Endothelial cell of umbilical vein (primary cell): ENCODE results near the gene CCT3. TPM values are rescaled to one million over a fixed set of nuclear protein-coding genes. Genes with fewer than 3 reads are reported as not detected.

Experiments
- BruUV-seq: library from RNA; stranded (reverse); fragments of 400-500 nt; replicated peaks from 2 replicates; lab custom pipeline; 2021; lab: Mats Ljungman, UMichigan
- CTCF ChIA-PET: fragments of 300-600, 350-600 bp; sonication (Branson Sonifier 250); formaldehyde crosslinking; loops from one replicate; lab custom pipeline; 2021; ENCODE audit warnings: antibody characterized with exemption, inconsistent platforms; lab: Charles Lee
- POLR2A ChIA-PET: fragments of 300-600, 350-600 bp; sonication (Branson Sonifier 250); formaldehyde crosslinking; loops from one replicate; lab custom pipeline; 2021; ENCODE audit warnings: antibody characterized with exemption, inconsistent platforms; lab: Charles Lee
- DNase-seq: peaks from one replicate; pipeline ENCODE4 v3.0.0-alpha.2; 2011; ENCODE audit warnings: low read depth, low spot score
- FAIRE-seq: peaks from 2 replicates; lab custom pipeline; 2011; peaks lifted over from hg19 to GRCh38; lab: Jason Lieb, UNC
- H2AFZ ChIP-seq: 2 replicates; pipeline ENCODE4 v1.6.0; 2012; ENCODE audit warnings: low read depth, low read length, control low read depth, inconsistent platforms
- H3K27ac ChIP-seq: 2 replicates; pipeline ENCODE4 v1.5.1; 2011; ENCODE audit warnings: low read depth, mild to moderate bottlenecking, control low read depth, low read length, moderate library complexity; ENCODE audit not compliant: insufficient read depth
- H3K27me3 ChIP-seq, 2 experiments: 2 replicates each; pipeline versions ENCODE4 v1.6.0 to v1.6.1; 2011; ENCODE audit warnings: low read length in 2 of 2, mixed read lengths in 1 of 2; ENCODE audit not compliant: control insufficient read depth in 2 of 2, insufficient read depth in 2 of 2
- H3K36me3 ChIP-seq, 2 experiments: 2 replicates in 1 of 2; 3 replicates in 1 of 2; pipeline ENCODE4 v1.5.1; 2011; ENCODE audit warnings: low read length in 2 of 2, mild to moderate bottlenecking in 1 of 2, moderate library complexity in 1 of 2; ENCODE audit not compliant: control insufficient read depth in 2 of 2, insufficient read depth in 2 of 2; ENCODE audit errors: extremely low read depth in 1 of 2
- H3K4me1 ChIP-seq: 3 replicates; pipeline ENCODE4 v1.5.1; 2011; ENCODE audit warnings: mild to moderate bottlenecking, low read length; ENCODE audit not compliant: control insufficient read depth, insufficient read depth; ENCODE audit errors: extremely low read depth
- H3K4me2 ChIP-seq: 2 replicates; pipeline ENCODE4 v1.6.1; 2011; ENCODE audit warnings: low read length, control low read depth, mixed read lengths; ENCODE audit not compliant: insufficient read depth
- H3K4me3 ChIP-seq, 3 experiments: fragments of 200-600 bp in 1 of 3; sonication (generic), shearing (Covaris generic) in 1 of 3; replicated peaks in 1 of 3; 2 replicates each; pipeline ENCODE4 v1.5.1; 2011 to 2016; ENCODE audit warnings: control low read depth in 3 of 3, low read length in 3 of 3, mild to moderate bottlenecking in 2 of 3, inconsistent platforms in 1 of 3, low read depth in 1 of 3, moderate library complexity in 1 of 3; ENCODE audit not compliant: insufficient read depth in 1 of 3
- H3K79me2 ChIP-seq: 2 replicates; pipeline ENCODE4 v1.6.0; 2012; ENCODE audit warnings: low read length, inconsistent platforms; ENCODE audit not compliant: control insufficient read depth, insufficient read depth
- H3K9ac ChIP-seq: replicated peaks from 2 replicates; pipeline ENCODE3; 2011; ENCODE audit warnings: low read length, control low read depth; ENCODE audit not compliant: insufficient read depth; ENCODE audit errors: extremely low read depth
- H3K9me1 ChIP-seq: replicated peaks from 3 replicates; pipeline ENCODE4 v1.6.0; 2011; ENCODE audit warnings: mild to moderate bottlenecking, low read length; ENCODE audit not compliant: control insufficient read depth, insufficient read depth; ENCODE audit errors: extremely low read depth
- H3K9me3 ChIP-seq: replicated peaks from 2 replicates; pipeline ENCODE4 v1.5.1; 2012; ENCODE audit warnings: low read length, inconsistent platforms; ENCODE audit not compliant: control insufficient read depth, insufficient read depth
- H4K20me1 ChIP-seq: replicated peaks from 2 replicates; pipeline ENCODE3; 2011; ENCODE audit warnings: mild to moderate bottlenecking, low read length; ENCODE audit not compliant: control insufficient read depth, insufficient read depth; ENCODE audit errors: extremely low read depth
- CTCF ChIP-seq, 2 donors: IDR thresholded peaks; 1 replicate in 1 of 2; 2 replicates in 1 of 2; pipeline ENCODE4 v1.5.1; 2011; ENCODE audit warnings: low read length in 2 of 2, mild to moderate bottlenecking in 2 of 2, moderate library complexity in 2 of 2, control low read depth in 1 of 2, inconsistent platforms in 1 of 2, low read depth in 1 of 2; ENCODE audit not compliant: insufficient read depth in 1 of 2; ENCODE audit errors: extremely low read depth in 1 of 2
- EZH2 ChIP-seq: IDR thresholded peaks from 2 replicates; pipeline ENCODE4 v1.6.1; 2012; ENCODE audit warnings: borderline replicate concordance, low read depth, mild to moderate bottlenecking, moderate library complexity, low read length, inconsistent platforms; ENCODE audit not compliant: severe bottlenecking
- FOS ChIP-seq: IDR thresholded peaks from 2 replicates; pipeline ENCODE4 v1.6.1; 2011; ENCODE audit warnings: mild to moderate bottlenecking, low read length, moderate library complexity, borderline replicate concordance; ENCODE audit not compliant: insufficient read depth
- GATA2 ChIP-seq: IDR thresholded peaks from 2 replicates; pipeline ENCODE4 v1.7.0; 2011; ENCODE audit warnings: low read depth, mild to moderate bottlenecking, moderate library complexity, mixed read lengths, low read length; ENCODE audit not compliant: insufficient read length, insufficient read depth
- JUN ChIP-seq: IDR thresholded peaks from 2 replicates; pipeline ENCODE4 v1.6.1; 2011; ENCODE audit warnings: borderline replicate concordance, low read depth; ENCODE audit not compliant: insufficient read length, insufficient read depth
- MYC ChIP-seq: IDR thresholded peaks from one replicate; pipeline ENCODE4 v1.6.1; 2011; ENCODE audit warnings: mild to moderate bottlenecking, low read depth, low read length
- POLR2A ChIP-seq: IDR thresholded peaks from 2 replicates; pipeline ENCODE4 v1.6.1; 2012; ENCODE audit warnings: low read depth, mild to moderate bottlenecking, control low read depth, low read length
- POLR2AphosphoS5 ChIP-seq: IDR thresholded peaks from 2 replicates; pipeline ENCODE4 v1.6.1; 2012; ENCODE audit warnings: low read depth, mild to moderate bottlenecking, control low read depth, low read length, moderate library complexity; ENCODE audit not compliant: insufficient read depth
- dilution Hi-C: fragments of 300-500 bp; cut with MboI; formaldehyde crosslinking; loops from one replicate; pipeline ENCODE4 v1.15.0; 2019; ENCODE audit warnings: low sequenced_read_pairs; ENCODE audit not compliant: extremely low pct_ligation_motif_present
- intact Hi-C: fragments of 100-400 bp; cut with micrococcal nuclease; formaldehyde crosslinking; loops from one replicate; pipeline ENCODE4 v1.10.0; 2022
- polyA plus RNA-seq, 4 experiments: library from polyadenylated mRNA; depleted of rRNA in 3 of 4; stranded (reverse) in 3 of 4; unstranded in 1 of 4; fragments of >200 nt; gene quantifications; 2 replicates each; pipeline versions ENCODE4 v1.2.1 to v1.2.3, GENCODE V29; 2011 to 2012; ENCODE audit warnings: missing spikeins in 1 of 4
- total RNA-seq: library from RNA; stranded (reverse); gene quantifications from 2 replicates; pipeline ENCODE4 v1.2.3, GENCODE V29; 2021
- TF ChIP-seq, protein P1 (sequence below): IDR thresholded peaks from 2 replicates; pipeline ENCODE4 v1.6.1; 2011; ENCODE audit not compliant: insufficient read depth, insufficient read length

Gene CCT3
- total and polyA plus RNA-seq, 2 donors (not counting 3 experiments of a cell fraction or from before 2014, with no cell fraction given): 276 to 367 TPM

DNA sequence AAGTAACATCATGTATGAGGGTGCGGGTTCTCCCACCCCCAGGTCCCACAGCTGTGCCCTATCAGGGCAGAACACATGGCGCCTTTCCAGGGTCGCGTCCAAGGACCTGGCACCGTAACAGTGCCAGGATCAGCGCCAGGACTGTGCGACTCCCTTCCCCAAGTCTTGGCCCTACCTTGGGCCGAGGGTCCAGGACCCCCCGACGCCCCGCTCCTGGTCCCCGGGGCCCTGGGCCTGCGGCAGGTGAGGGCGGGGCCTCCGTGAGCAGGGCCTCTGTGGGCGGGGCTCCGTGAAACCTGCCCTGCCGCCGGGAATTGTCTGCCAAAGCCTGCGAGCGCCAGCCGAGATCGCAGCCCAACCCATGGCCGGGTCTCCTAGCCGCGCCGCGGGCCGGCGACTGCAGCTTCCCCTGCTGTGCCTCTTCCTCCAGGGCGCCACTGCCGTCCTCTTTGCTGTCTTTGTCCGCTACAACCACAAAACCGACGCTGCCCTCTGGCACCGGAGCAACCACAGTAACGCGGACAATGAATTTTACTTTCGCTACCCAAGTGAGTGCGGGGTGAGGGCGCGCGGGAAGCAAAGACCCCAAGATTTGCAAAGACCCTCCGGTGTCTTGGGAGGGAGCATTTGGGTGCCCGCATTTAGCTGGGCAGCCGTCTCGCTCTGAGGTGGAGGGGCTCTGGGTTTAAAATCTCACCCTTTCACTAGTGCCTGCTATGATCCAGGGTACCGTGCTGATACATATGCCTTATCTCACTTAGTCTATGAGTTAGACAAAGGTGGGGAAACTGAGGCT is 31.0 kb upstream of the CCT3 start, which contains the start of gene RHBG:
Gene RHBG (plus strand): TSS at position 323 of the 796 bp plus-strand sequence. CDS start 39 bp downstream, at position 362.
- DNase-seq: peak; percentile 15

More for the DNA sequence above, 31.0 kb upstream of the CCT3 start, which contains the start of gene RHBG:
- POLR2A ChIA-PET: no interaction called here
- dilution Hi-C loops: no loop called here
- Histone ChIP-seq H3K9me1 (no peaks in the 10 kb centered on the region), H2AFZ (peak within 1 kb of the TSS; percentile 43), H3K9me3 (no peaks in the 10 kb centered on the region), H3K27me3 (peaks cover 23 to 45% of the 10 kb centered on the region in 2 experiments), H3K4me2 (peak within 1 kb of the TSS; percentile 18), H3K9ac (no peak within 1 kb of the TSS), H3K36me3 (no peaks in the 10 kb centered on the region), H3K4me1 (peaks cover 6% of the 10 kb centered on the region), H3K79me2 (no peaks in the 10 kb centered on the region), H3K27ac (no peak within 1 kb of the TSS), H3K4me3 (peak within 1 kb of the TSS in 2 of 3 experiments; percentile 1 to 17), H4K20me1 (no peaks in the 10 kb centered on the region)
- intact Hi-C loops: no loop called here
- no TSS peak for BruUV-seq
- TF ChIP-seq MYC (no peak), JUN (no peak), FOS (no peak), EZH2 (no peak), POLR2AphosphoS5 (no peak), POLR2A (no peak), CTCF (IDR thresholded peaks at IDR 0.05; ENCODE audit: extremely low read depth in 1 of 2, insufficient read depth in 1 of 2, low read depth in 1 of 2, low read length in 2 of 2) (no peak), GATA2 (no peak)
- TF ChIP-seq, protein P1, sequence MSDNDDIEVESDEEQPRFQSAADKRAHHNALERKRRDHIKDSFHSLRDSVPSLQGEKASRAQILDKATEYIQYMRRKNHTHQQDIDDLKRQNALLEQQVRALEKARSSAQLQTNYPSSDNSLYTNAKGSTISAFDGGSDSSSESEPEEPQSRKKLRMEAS: no peak
- FAIRE-seq: peak; percentile 47
- CTCF ChIA-PET: interaction anchor here (1.2 to 1.4 kb wide), 2 partner anchors 17 to 77 kb away, joined by 5 to 6 read pairs; no protein-coding TSS in a partner anchor
